Measurements from ENCODE around the gene RCAN2.

Gene RCAN2

DNA sequence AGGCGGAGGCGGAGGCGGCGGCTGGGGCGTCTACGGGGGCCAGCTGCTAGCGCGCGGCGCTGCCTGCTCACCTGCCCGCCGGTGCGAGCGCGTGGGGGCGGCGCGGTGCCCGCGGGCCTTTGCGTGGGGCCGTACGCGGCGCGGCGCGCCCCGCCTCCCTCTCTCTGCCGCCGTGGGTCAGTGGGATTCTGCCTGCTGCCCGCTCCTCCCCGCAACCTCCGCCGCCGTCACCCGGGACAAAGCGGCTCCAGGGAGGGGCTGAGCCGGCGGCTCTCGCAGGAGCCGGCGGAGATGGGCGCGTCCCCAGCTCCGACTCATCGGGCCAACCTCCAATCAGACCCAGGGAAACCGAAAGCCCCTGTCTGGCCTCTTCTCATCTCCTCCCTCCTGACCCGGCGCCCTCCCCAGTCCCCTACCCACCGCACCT, at the start of gene RCAN2:
Gene RCAN2 (minus strand): TSS at position 249 of the 427 bp plus-strand sequence.
- DNase-seq, result peak; percentile 80

DNA sequence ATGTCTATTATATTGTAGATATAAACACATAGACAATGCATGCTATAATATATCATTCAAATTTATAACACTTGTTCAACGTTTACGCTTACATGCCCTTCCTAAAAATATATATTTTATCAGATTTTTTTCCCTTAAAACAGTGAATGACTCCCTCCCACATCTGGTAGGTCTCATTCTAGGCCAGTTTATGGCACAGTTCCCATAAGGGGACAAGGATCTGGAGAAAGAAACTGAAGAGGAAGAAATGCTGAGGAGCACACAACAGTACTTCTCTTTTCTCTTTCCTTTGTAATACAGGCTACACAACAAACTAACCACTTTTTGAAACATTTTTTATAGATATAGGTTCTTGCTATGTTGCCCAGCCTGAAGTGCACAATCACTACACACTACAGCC, 48.6 kb upstream of the RCAN2 start:
- DNase-seq, result no peak

GRCh38 chr6:46538800-46539480, 47.7 kb upstream of the RCAN2 start:
- DNase-seq, result no peak

DNA sequence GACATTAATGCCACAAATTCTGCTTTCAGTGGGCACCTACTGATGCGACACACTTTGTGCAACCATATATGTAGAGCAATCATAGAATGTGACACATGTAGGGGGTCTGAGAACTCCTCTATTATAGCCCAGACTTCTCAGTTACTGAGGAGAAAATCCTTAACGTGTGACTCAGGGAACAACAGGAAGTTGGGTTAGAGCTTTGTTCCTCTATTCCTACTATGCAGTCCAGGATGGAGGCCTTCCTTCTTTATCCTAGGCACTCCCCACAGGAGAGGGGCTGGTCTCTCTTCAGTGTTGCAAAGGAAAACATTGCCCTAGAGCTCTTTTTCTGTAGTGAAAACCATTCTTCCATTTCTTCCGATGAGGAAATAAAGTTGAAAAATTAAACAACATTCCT, 39.6 kb upstream of the RCAN2 start:
- no peak for DNase-seq

DNA sequence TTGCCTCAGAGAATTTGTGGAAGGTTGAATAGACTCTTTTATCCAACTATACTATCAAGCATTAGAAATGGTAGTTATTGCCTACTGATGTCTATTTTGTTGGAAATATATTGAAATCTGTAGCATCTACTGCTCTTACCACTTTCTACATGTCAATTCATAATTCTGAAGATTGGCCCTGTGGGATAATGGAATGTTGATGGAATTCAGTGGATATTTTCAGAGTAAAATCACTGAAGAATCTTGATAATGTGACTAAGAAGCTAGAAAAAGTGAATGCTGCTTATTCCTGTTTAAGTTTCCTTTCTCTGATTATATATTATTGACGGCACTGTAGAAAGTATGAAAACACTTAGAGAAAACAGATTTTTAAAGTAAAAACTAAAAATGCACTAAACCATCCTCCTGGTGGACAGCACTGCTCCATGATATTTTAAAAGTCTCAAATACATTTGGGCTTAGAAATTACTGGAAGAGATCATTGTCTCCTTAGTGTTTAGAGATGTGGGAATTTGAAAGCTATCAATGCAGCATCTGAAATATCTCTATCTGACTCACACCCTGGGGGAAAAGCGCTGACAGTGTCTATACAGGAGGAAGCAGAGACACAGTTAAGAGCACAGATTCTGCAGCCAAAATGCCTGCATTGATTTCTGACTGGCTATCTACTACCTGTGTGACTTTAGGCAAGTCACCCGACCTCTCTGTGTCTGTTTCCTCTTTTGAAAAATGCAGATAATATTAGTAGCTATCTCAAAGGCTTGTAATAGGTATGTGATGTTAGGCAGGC, 37.9 kb upstream of the RCAN2 start:
- no peak for DNase-seq

GRCh38 chr6:46526607-46527006, 35.4 kb upstream of the RCAN2 start:
- no peak for DNase-seq

DNA sequence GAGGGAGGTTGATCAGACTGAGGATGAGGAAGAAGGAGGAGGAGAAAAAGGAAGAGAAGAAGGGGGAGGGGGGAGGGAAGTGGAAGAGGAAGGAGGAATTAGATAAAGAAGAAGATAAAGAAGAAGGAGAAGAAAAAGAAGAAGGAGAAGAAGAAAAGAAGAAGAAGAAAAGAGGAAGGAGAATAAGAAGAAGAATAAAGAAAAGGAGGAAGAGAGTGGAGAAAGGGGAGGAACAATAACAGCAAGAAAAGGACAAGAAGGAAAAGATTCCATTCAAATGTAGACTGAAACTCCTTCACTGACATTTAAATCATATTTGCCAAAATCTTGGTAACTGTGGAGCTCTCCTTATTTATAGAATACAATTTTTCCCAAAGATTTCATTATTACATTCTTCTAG, 34.3 kb upstream of the RCAN2 start:
- no peak for DNase-seq

GRCh38 chr6:46521464-46521971, 30.3 kb upstream of the RCAN2 start:
- DNase-seq, result no peak

DNA sequence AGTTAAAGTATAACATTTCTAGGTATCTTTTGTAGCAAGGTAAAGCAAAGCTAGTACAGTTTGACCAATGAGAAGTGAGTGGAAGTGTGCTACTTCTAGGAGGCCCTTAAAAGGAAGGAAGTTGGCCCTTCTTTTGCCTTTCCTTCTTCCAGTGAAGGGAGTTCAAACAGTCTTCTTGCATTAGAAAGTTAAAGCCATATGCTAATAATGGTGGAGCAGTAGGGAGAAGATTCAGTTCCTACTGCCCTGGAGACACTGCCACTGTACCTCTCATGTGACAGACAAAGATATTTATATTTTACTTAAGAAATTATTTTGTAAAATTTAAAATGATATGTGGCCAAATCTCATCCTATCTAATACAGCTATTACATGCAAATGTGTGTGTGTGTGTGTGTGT, 26.0 kb upstream of the RCAN2 start:
- no peak for DNase-seq

DNA sequence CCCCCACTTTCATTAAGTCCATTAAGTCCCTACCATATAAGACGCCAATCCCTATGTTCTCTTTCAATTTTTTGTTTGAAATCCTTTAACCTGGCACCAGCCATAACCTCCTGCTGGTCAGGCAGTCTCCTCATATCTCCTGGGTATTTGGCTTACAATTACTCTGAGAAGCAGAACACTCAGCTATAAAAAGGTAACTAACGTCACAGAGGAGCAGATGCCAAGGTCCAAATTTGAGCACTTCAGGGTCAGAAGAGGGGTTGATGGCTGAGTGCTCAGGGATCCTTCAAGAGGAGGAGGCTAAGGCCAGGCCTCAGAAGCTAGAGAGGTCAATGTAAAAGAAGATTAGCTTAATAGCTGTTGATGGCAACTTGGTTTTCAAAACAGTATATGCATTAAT, 22.3 kb upstream of the RCAN2 start:
- no peak for DNase-seq

- DNase-seq, result no peak
These were observed 20.1 kb upstream of the RCAN2 start for GRCh38 chr6:46511320-46511719.

DNA sequence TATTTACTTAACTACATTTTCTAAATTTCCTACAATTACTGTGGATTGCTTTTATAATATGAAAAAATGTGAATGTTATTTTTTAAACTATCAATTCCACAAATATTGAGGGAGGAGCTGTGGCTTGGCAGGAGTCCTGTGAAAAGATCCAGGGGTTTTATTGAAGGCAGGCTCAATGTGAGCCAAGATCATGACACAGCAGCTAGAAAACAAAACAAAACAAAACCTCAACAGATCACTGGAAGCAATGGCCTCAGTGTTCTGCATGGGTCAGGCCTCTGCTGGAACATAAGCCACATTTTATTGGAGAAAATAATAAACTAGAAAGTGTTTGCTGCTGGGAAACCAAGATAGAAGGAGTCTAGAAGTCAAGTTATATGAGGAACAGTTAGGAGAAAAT, 19.4 kb upstream of the RCAN2 start:
- DNase-seq, result no peak

- no peak for DNase-seq
These were observed 18.8 kb upstream of the RCAN2 start for GRCh38 chr6:46509981-46510510.

DNA sequence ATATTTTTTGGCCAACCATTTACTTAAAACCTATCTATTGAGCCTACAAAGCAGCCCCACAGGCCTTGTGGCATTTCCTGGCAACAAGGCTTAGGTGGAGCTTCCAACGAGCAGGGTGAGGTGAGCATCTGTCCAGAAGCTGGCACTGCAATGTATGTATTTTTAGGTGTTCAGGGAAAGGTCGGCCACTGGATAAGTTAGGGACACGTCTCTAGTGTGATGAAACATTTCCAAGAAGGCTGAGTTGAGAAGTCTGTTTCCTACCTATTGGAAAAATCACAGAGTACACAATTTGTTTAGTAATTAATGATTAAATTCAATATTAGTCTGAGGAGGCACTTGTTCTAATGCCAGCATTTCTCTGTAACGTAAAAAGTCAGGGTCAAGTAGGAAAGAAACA, 17.8 kb upstream of the RCAN2 start:
- no peak for DNase-seq

DNA sequence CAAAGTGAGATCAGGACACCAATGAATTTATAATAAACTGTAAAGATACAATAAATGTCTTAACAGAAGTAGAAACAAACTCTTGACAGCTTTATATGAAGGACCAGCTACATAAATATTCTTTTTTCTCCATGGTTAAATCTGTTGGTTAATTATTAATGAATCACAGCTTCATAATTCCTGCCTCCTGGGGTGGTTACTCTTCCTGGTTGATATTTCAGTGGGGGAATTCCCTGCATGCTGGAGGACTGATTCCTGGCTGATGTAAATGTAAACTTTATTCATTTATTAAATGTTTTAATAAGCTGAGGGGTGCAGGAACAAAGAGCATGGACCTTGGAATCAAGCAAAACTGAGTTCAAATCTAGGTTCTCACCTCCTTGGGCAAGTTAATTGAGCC, 16.2 kb upstream of the RCAN2 start:
- DNase-seq, result no peak

GRCh38 chr6:46505693-46506512, 14.7 kb upstream of the RCAN2 start:
- DNase-seq, result no peak

- no peak for DNase-seq
These were observed 13.0 kb upstream of the RCAN2 start for GRCh38 chr6:46504242-46504641.

- no peak for DNase-seq
These were observed 11.4 kb upstream of the RCAN2 start for GRCh38 chr6:46502486-46503119.

DNA sequence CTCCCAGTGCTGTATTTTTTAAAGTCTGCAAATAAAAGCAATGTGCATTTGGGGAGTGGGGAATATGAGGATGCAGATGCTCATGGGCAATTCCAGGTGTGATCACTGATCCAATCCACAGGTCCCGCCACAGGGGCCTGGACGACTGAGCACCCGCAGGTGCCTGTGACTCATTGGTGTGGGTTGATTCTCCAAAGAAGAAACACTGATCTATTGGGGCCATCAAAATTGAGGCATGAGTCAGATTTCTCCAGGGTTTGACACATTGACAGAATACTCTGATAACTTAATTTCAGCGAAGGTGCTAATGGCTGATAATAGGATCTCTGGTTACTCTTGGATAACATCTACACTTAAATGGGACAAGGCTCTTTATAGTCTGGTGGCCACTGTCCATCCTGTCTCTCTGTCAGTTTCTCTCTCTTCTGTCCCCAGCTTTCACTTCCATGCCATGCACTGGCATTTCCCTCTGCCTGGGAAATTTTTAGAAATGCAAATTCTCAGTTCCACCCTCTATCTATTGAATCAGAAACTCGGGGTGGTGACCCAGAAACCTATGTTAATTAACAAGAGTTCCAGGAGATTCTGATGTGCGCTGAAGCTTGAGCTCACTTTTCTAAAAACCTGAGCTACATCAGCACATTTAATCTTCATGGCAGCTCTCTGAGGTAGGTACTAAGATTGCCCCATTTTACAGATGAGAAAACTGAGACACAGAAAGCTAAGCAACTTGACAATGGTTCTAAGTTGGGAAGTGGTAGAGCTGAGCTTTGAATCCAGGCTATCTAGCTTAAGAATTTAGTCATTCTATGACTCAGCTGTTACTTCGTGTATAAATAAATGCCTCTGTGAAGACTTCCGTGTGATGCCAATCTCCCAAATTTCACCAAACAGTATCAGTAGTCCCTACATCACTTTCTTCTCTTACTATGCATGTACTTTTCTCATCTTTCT, 10.2 kb upstream of the RCAN2 start:
- DNase-seq, result no peak

DNA sequence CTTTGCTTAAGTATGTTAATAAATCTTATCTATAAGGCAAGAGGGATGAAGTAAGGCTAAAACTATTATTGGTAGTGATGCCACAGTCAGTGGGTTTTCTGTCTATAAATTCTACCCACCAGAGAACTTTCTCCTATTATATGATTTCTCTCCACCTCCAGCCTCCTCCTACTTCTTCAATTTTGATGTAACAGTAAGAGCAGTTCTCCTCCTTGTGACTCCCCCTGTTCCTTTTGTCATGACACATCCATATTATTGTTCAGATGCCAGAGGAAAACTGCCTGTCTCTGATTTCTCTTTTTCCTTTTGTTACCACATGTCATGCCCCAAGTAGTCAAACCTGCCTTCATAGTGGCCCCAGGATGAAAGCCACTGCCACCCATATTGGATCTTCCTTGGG, 9.1 kb upstream of the RCAN2 start:
- no peak for DNase-seq
